Measurements from ENCODE around the gene MAP3K20.

GRCh38 chr2:173087214-173087581 is 11.6 kb downstream of the MAP3K20 start:
- TF ChIP-seq POLR2AphosphoS5 (IDR thresholded peaks at IDR 0.05; ENCODE audit: low read depth, low read length) (no peak), SIN3A (IDR thresholded peaks at IDR 0.05; ENCODE audit: borderline replicate concordance, insufficient read depth, low read length) (no peak), REST (IDR thresholded peaks at IDR 0.05; ENCODE audit: insufficient read depth in 1 of 2, low read depth in 2 of 2, low read length in 2 of 2) (no peak)

Measured in PFSK-1 (cell line).